ENCODE results near the gene SOHLH1.
"Not testable (repeated sequence)": the region's sequence is repeated elsewhere in the genome, so short reads cannot be mapped to it uniquely, and the experiment has no call there.

Gene SOHLH1

GRCh38 chr9:135689011-135689410 lies 10.3 kb downstream of the SOHLH1 start:
- Histone ChIP-seq H3K9ac (ENCODE audit: low read depth, low read length) (no peak overlapping the region), H3K36me3 (ENCODE audit: insufficient read depth, low read length) (no peaks in the 10 kb centered on the region), H3K9me3 (ENCODE audit: control insufficient read depth, insufficient read depth, low read length) (no peaks in the 10 kb centered on the region), H3K4me1 (ENCODE audit: insufficient read depth, low read length) (no peaks in the 10 kb centered on the region)

- no peaks in the 10 kb centered on the region for H3K4me1 ChIP-seq (ENCODE audit: insufficient read depth, low read length)
- no peaks in the 10 kb centered on the region for H3K9me3 ChIP-seq (ENCODE audit: control insufficient read depth, insufficient read depth, low read length)
- no peak overlapping the region for H3K9ac ChIP-seq (ENCODE audit: low read depth, low read length)
- H3K36me3 ChIP-seq (ENCODE audit: insufficient read depth, low read length) = no peaks in the 10 kb centered on the region
These were observed 12.1 kb downstream of the SOHLH1 start for GRCh38 chr9:135687216-135687615.

DNA sequence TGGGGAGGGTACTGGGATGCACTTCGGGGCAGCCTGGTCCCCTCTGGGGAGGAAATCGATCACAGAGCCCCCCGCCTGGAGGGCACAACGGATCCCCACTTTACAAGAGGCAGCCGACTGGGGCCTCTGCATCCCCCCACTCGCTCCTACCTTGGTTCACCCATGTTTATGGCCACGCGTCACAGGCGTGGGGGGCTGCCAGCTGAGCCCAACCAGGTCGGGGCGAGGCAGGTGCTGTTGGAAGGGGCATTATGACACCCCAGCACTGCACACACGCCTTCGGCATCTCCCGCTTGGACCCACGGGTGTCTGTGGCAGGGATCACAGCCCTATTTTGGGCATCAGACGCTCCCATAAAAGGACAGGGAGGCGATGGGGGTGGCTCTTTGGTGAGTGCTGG lies 14.6 kb downstream of the SOHLH1 start:
- H3K9me3 ChIP-seq (ENCODE audit: control insufficient read depth, insufficient read depth, low read length) = no peaks in the 10 kb centered on the region
- H3K4me1 ChIP-seq (ENCODE audit: insufficient read depth, low read length) = no peaks in the 10 kb centered on the region
- no peaks in the 10 kb centered on the region for H3K36me3 ChIP-seq (ENCODE audit: insufficient read depth, low read length)
- H3K9ac ChIP-seq (ENCODE audit: low read depth, low read length) = no peak overlapping the region

DNA sequence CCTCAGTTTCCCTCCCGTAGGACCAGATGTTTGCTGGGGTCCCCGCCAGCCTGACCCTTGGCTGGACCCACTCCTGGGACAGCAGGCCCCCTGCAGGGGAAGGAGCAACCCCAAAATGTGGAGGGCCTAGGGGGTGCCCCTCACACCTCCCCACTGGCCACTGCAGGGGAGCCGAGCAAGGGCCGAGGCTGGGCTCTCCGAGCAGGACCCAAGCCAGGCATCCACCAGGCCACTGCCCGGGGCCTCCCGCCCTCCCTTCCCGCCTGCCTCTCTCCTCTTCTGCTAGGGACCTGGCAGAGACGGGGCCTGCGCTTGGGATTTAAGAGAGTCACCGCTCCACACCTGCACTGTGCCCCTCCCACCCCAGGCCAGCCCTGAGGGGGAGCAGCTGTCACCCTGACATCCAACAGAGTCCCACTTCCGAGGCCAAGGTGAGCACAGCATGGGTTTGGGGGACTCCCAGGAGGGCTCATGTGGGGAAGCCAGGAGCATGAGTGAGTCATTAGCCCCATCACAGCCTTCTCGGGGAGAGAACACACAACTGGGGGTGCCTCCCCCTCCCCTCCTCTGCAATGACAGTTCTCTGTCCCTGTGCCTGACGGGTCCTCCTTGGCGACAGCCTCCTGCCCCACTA lies 15.8 kb downstream of the SOHLH1 start:
- H3K9ac ChIP-seq (ENCODE audit: low read depth, low read length) = no peak overlapping the region
- H3K36me3 ChIP-seq (ENCODE audit: insufficient read depth, low read length) = no peaks in the 10 kb centered on the region
- no peaks in the 10 kb centered on the region for H3K4me1 ChIP-seq (ENCODE audit: insufficient read depth, low read length)
- H3K9me3 ChIP-seq (ENCODE audit: control insufficient read depth, insufficient read depth, low read length) = no peaks in the 10 kb centered on the region

GRCh38 chr9:135681161-135681560 lies 18.1 kb downstream of the SOHLH1 start:
- Histone ChIP-seq H3K36me3 (ENCODE audit: insufficient read depth, low read length) (no peaks in the 10 kb centered on the region), H3K9ac (ENCODE audit: low read depth, low read length) (no peak overlapping the region), H3K9me3 (ENCODE audit: control insufficient read depth, insufficient read depth, low read length) (no peaks in the 10 kb centered on the region), H3K4me1 (ENCODE audit: insufficient read depth, low read length) (no peaks in the 10 kb centered on the region)

DNA sequence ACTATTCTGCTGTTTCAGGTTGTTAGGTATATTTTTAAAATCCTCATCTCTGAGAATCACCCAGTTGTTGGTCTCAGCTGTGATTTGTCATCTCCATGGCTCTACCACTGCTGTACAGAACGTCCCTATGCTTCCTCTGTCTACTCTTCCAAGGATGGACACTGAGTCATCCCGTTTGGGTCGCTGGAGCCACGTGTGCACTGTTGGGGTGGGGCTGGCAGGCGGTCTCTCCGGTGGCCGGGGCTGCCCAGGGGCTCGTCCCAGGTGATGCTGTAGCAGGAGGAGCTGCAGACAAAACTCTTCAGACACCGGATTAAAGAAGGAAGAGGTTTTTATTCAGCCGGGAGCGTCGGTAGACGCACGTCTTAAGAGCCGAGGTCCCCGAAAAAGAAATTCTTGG lies 19.2 kb downstream of the SOHLH1 start:
- Histone ChIP-seq H3K9me3 (ENCODE audit: control insufficient read depth, insufficient read depth, low read length) (no peaks in the 10 kb centered on the region), H3K4me1 (ENCODE audit: insufficient read depth, low read length) (no peaks in the 10 kb centered on the region), H3K36me3 (ENCODE audit: insufficient read depth, low read length) (no peaks in the 10 kb centered on the region), H3K9ac (ENCODE audit: low read depth, low read length) (no peak overlapping the region)

GRCh38 chr9:135678236-135679017 lies 20.9 kb downstream of the SOHLH1 start:
- Histone ChIP-seq H3K9ac (ENCODE audit: low read depth, low read length) (no peak overlapping the region), H3K9me3 (ENCODE audit: control insufficient read depth, insufficient read depth, low read length) (no peaks in the 10 kb centered on the region), H3K4me1 (ENCODE audit: insufficient read depth, low read length) (no peaks in the 10 kb centered on the region), H3K36me3 (ENCODE audit: insufficient read depth, low read length) (no peaks in the 10 kb centered on the region)

DNA sequence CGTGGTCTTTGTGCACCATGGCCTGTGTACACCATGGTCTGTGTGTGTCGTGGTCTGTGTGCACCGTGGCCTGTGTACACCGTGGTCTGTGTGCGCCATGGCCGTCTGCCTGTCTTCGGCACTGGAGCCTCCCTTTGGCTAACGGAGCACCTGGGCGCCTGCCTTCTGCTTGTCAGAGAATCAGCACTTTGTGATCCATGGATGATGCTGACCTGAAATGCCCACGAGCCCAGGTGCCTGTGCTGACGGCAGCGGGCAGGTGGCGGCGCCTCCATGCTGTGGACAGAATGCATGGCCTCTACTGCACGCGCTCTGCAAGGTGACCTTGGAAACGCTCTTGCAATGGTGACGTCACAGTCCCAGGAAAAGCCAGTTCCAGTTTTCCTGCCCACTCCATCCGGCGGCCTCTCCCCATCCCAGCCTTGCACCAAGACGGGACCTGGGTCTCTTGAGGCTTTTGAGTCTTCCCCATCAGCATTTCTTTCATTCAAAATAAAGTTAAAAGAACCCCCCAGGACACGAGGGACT lies 21.6 kb downstream of the SOHLH1 start:
- H3K9ac ChIP-seq (ENCODE audit: low read depth, low read length) = no peak overlapping the region
- no peaks in the 10 kb centered on the region for H3K9me3 ChIP-seq (ENCODE audit: control insufficient read depth, insufficient read depth, low read length)
- H3K4me1 ChIP-seq (ENCODE audit: insufficient read depth, low read length) = no peaks in the 10 kb centered on the region
- no peaks in the 10 kb centered on the region for H3K36me3 ChIP-seq (ENCODE audit: insufficient read depth, low read length)

DNA sequence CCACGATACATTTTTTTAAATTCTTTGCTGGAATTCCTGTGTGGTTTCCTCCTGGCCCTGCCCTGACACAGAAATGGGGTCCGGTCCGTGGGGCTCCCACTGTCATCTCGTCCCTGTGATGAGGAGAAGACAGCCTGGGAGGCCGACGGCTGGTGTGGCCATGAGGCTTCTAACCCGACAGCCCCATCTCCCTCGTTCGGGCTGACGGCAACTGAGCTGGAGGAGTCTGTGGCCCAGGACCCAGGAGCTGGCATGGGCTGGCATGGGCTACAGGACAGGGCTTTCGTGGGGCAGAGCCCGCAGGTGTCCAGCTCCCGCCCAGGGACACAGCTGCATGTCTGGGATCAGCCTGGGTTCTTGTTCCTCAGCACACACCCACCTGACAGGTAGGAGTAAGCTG lies 22.4 kb downstream of the SOHLH1 start:
- Histone ChIP-seq H3K36me3 (ENCODE audit: insufficient read depth, low read length) (no peaks in the 10 kb centered on the region), H3K9ac (ENCODE audit: low read depth, low read length) (no peak overlapping the region), H3K9me3 (ENCODE audit: control insufficient read depth, insufficient read depth, low read length) (no peaks in the 10 kb centered on the region), H3K4me1 (ENCODE audit: insufficient read depth, low read length) (no peaks in the 10 kb centered on the region)

- no peak overlapping the region for H3K9ac ChIP-seq (ENCODE audit: low read depth, low read length)
- no peaks in the 10 kb centered on the region for H3K4me1 ChIP-seq (ENCODE audit: insufficient read depth, low read length)
- no peaks in the 10 kb centered on the region for H3K36me3 ChIP-seq (ENCODE audit: insufficient read depth, low read length)
- H3K9me3 ChIP-seq (ENCODE audit: control insufficient read depth, insufficient read depth, low read length) = no peaks in the 10 kb centered on the region
These were observed 24.3 kb downstream of the SOHLH1 start for GRCh38 chr9:135674977-135675376.

DNA sequence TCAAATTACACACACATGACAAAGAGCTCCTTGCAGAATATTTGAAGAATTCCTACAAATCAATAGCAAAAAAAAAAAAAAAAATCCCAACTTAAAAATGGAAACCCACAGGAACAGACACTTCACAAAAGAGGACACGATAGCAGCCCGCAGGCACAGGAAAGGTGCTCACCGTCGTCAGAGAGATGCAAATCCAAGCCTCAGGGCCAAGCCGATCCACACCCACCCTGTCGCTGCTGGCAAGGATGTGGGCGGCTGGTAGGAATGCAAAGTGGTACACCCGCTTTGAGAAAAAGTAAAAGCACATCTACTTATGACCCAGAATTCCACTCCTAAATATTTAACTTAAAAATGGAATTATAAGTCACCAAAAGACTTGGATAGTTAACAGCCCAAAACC lies 25.3 kb downstream of the SOHLH1 start:
- Histone ChIP-seq H3K4me1 (ENCODE audit: insufficient read depth, low read length) (no peaks in the 10 kb centered on the region), H3K36me3 (ENCODE audit: insufficient read depth, low read length) (no peaks in the 10 kb centered on the region)

DNA sequence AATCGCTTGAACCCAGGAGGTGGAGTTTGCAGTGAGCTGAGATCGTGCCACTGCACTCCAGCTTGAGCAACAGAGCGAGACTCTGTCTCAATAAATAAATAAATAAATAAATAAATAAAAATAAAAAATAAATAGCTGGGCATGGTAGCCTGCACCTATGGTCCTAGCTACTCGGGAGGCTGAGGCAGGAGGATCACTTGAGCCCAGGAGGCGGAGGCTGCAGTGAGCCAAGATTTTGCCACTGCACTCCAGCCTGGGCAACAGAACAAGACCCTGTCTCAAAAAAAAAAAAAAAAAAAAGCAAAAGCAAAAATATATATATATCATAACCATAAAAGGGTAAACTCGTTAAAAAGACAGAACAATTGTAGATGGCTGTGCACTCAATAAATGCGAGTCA lies 26.5 kb downstream of the SOHLH1 start:
- H3K36me3 ChIP-seq (ENCODE audit: insufficient read depth, low read length); H3K4me1 ChIP-seq (ENCODE audit: insufficient read depth, low read length); H3K9me3 ChIP-seq (ENCODE audit: control insufficient read depth, insufficient read depth, low read length); H3K9ac ChIP-seq (ENCODE audit: low read depth, low read length): not testable (repeated sequence)

More for the DNA sequence above, 25.3 kb downstream of the SOHLH1 start:
- Histone ChIP-seq H3K9ac (ENCODE audit: low read depth, low read length) (no peak overlapping the region), H3K9me3 (ENCODE audit: control insufficient read depth, insufficient read depth, low read length) (no peaks in the 10 kb centered on the region)

DNA sequence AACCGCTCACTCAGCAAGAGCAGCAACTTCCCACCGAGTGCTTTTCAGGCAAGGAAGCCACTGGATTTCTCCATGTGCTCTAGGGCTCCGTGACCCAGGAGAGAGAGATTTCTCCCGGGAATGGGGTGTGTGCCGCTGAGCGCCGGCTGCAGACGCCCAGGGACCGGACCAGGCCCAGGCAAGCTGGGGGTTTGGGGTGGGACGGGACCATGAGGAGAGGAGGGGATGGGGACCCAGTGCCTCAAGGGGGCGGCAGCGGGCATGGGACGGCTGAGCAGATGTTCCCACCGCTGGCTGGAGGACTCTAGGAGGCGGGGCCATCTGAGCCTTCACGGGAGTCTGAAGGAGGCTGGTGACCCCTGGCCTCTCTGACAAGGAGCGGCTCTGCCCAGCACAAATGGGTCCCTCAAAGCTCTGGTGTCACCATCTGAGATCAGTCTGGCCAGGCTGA lies 27.7 kb downstream of the SOHLH1 start:
- Histone ChIP-seq H3K4me1 (ENCODE audit: insufficient read depth, low read length) (no peaks in the 10 kb centered on the region), H3K9me3 (ENCODE audit: control insufficient read depth, insufficient read depth, low read length) (no peaks in the 10 kb centered on the region), H3K9ac (ENCODE audit: low read depth, low read length) (no peak overlapping the region), H3K36me3 (ENCODE audit: insufficient read depth, low read length) (no peaks in the 10 kb centered on the region)

- H3K9me3 ChIP-seq (ENCODE audit: control insufficient read depth, insufficient read depth, low read length) = no peaks in the 10 kb centered on the region
- H3K4me1 ChIP-seq (ENCODE audit: insufficient read depth, low read length) = no peaks in the 10 kb centered on the region
- H3K36me3 ChIP-seq (ENCODE audit: insufficient read depth, low read length) = no peaks in the 10 kb centered on the region
- no peak overlapping the region for H3K9ac ChIP-seq (ENCODE audit: low read depth, low read length)
These were observed 28.3 kb downstream of the SOHLH1 start for GRCh38 chr9:135670721-135671590.
